Lung (tissue), 13 donors: Measurements from ENCODE around the gene PRRT3. TPM values are rescaled to one million over a fixed set of nuclear protein-coding genes. Genes with fewer than 3 reads are reported as not detected.
A peak's percentile ranks its signal among the peaks of the same experiment; 100 is the strongest.
"Not testable (repeated sequence)": the region's sequence is repeated elsewhere in the genome, so short reads cannot be mapped to it uniquely, and the experiment has no call there.

ENCODE experiments used
- ATAC-seq: fragments of 200-7000 bp; cut with Tn5 transposase; one replicate; pipeline ENCODE4 v1.9.1; 2020; ENCODE audit warnings: moderate number of reproducible peaks; ENCODE audit not compliant: insufficient read depth, low FRiP score
- DNase-seq, 3 donors: peaks; one replicate each; pipeline ENCODE4 v3.0.0-alpha.2; 2013 to 2017
- H3K27ac ChIP-seq, 2 donors: one replicate each; pipeline ENCODE4 v1.5.1; 2013; ENCODE audit warnings: mild to moderate bottlenecking in 2 of 2, moderate library complexity in 2 of 2, control low read depth in 1 of 2, inconsistent platforms in 1 of 2, low read depth in 1 of 2, low read length in 1 of 2
- H3K27me3 ChIP-seq, 3 donors: one replicate each; pipeline ENCODE4 v1.5.1; 2013; ENCODE audit warnings: low read length in 2 of 3; ENCODE audit not compliant: control insufficient read depth in 3 of 3, insufficient read depth in 3 of 3
- H3K36me3 ChIP-seq, 4 donors: one replicate each; pipeline ENCODE4 v1.5.1; 2013; ENCODE audit warnings: low read length in 4 of 4, mild to moderate bottlenecking in 1 of 4, moderate library complexity in 1 of 4; ENCODE audit not compliant: control insufficient read depth in 4 of 4, insufficient read depth in 4 of 4
- H3K4me1 ChIP-seq, 5 donors: one replicate each; pipeline ENCODE4 v1.5.1; 2013; ENCODE audit warnings: low read length in 5 of 5, mild to moderate bottlenecking in 2 of 5, moderate library complexity in 1 of 5; ENCODE audit not compliant: control insufficient read depth in 5 of 5, insufficient read depth in 5 of 5
- H3K4me3 ChIP-seq: one replicate; pipeline ENCODE4 v1.5.1; 2013; ENCODE audit warnings: mild to moderate bottlenecking, control low read depth, moderate library complexity
- H3K9ac ChIP-seq, 2 donors: one replicate each; pipeline ENCODE4 v1.5.1; 2013; ENCODE audit warnings: low read length in 2 of 2, control low read depth in 1 of 2; ENCODE audit not compliant: insufficient read depth in 1 of 2
- H3K9me3 ChIP-seq, 4 donors: one replicate each; pipeline ENCODE4 v1.5.1; 2013; ENCODE audit warnings: low read length in 3 of 4, mild to moderate bottlenecking in 1 of 4, moderate library complexity in 1 of 4; ENCODE audit not compliant: control insufficient read depth in 4 of 4, insufficient read depth in 3 of 4
- WGBS, 2 donors: extraction: QIAGEN DNeasy Blood & Tissue Kit; methylation state at CpG; one replicate each; pipeline ENCODE4 v1.1.7; 2013; 5-methylcytosine and 5-hydroxymethylcytosine counted together
- polyA plus RNA-seq, 2 donors: library from polyadenylated mRNA; stranded (reverse); fragments of 200-250 nt; gene quantifications; one replicate each; pipeline ENCODE4 v1.2.1, GENCODE V29; 2013
- small RNA-seq: library from RNA; depleted of rRNA; stranded (forward); fragments of <200 nt; gene quantifications from one replicate; pipeline ENCODE3, GENCODE V24; 2014; ENCODE audit warnings: low replicate concordance
- total RNA-seq, 2 donors: library from RNA; depleted of rRNA in 1 of 2; stranded (reverse); fragments of >200 nt in 1 of 2; gene quantifications; one replicate each; pipeline ENCODE4 v1.2.1, GENCODE V29; 2014 to 2021
- TF ChIP-seq, protein P1 (sequence below): IDR thresholded peaks from 2 replicates; pipeline ENCODE4 v1.5.1; 2012; ENCODE audit warnings: mild to moderate bottlenecking; ENCODE audit errors: control extremely low read depth, extremely low read depth
- donor health status: control.
- donor health status: control.
- donor health status: Bipolar disorder and iron deficiency.
- donor health status: healthy.
- donor health status: DM: yes; HTN: yes; CAD: no.

Gene PRRT3
- total and polyA plus RNA-seq, 4 donors: 1.1 to 5.2 (median 1.8) TPM

DNA sequence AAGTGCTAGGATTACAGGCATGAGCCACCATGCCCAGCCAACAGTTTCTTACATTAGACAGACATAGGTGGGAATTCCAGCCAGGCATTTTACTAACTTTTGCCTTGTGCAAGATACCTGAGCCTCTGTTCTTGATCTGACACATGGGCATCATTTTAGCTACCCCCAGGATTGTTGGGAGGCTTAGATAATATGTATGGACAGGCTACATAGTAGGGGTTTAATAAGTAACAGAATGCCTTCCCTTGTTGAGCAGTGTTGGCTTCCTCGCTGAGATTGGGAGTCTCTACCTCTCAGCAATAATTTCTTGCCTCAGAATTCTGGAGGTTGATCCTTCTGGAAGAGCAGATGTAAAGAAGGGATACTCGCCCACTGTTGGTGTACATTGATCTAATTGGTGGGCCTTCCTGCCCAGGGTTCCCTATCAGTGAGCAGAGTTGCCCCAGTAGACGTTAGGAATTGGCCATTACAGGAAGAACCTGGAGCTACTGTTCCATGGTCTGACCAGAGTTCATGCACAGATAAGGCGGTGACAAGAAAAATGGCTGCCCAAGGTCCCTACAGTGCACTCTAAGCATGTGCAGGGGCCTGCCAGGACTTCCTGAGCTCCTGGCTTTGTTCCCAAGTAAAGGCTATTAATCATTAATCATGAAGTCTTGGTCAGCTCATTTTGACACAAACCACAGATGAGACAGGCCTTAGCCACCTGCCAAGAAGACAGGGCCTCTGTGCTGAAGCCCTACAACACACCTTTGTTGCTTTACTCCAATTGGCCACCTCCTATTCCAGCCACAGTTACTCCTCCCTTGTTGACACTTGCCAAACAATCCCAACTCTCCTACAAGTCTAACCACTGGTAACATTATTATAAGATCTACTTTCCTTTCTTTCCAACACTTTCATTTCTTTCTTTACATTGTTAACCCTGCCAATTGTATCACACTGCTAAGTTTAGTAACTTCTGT is 54.5 kb downstream of the PRRT3 start:
- Histone ChIP-seq H3K27me3 (no peaks in the 10 kb centered on the region), H3K36me3 (peaks cover 0 to 10% (median 8%) of the 10 kb centered on the region in 4 donors), H3K4me1 (peaks cover 4 to 26% (median 14%) of the 10 kb centered on the region in 5 donors), H3K9ac (peak overlapping the region in 1 of 2 donors; percentile 47), H3K9me3 (no peaks in the 10 kb centered on the region), H3K27ac (peak overlapping the region in 1 of 2 donors; percentile 80), H3K4me3 (no peak overlapping the region)
- peak in 2 of 3 donors; percentile 74 to 86 for DNase-seq
- TF ChIP-seq, protein P1, sequence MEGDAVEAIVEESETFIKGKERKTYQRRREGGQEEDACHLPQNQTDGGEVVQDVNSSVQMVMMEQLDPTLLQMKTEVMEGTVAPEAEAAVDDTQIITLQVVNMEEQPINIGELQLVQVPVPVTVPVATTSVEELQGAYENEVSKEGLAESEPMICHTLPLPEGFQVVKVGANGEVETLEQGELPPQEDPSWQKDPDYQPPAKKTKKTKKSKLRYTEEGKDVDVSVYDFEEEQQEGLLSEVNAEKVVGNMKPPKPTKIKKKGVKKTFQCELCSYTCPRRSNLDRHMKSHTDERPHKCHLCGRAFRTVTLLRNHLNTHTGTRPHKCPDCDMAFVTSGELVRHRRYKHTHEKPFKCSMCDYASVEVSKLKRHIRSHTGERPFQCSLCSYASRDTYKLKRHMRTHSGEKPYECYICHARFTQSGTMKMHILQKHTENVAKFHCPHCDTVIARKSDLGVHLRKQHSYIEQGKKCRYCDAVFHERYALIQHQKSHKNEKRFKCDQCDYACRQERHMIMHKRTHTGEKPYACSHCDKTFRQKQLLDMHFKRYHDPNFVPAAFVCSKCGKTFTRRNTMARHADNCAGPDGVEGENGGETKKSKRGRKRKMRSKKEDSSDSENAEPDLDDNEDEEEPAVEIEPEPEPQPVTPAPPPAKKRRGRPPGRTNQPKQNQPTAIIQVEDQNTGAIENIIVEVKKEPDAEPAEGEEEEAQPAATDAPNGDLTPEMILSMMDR: no peak
- 54 to 66% methylated on average over 4 of the region's 4 CpGs for WGBS, 2 donors
- peak; percentile 60 for ATAC-seq

DNA sequence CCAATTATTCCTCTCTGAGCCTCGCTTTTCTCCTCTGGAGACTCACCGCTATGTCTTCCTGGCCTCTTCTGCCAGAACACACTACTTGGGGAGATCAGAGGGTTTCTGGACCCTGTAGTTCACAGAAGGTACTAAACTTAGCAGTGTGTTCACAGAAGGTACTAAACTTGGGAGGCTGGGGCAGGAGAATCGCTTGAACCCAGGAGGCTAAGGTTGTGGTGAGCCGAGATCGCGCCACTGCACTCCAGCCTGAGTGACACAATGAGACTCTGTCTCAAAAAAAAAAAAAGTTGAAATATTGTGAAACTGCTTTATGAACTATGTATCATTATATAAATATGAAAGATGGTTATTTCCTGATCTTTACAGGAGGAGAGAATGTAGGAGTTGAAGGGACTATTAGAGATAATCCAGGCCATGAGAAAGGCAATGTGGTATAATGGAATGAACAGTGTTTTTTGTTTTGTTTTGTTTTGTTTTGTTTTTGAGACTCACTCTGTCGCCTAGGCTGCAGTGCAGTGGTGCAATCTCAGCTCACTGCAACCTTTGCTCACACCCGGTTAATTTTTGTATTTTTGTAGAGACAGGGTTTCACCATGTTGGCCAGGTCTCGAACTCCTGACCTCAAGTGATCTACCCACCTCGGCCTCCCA is 55.3 kb downstream of the PRRT3 start:
- not testable (repeated sequence) for ATAC-seq, H3K9me3 ChIP-seq, DNase-seq, H3K27me3 ChIP-seq, H3K27ac ChIP-seq, H3K9ac ChIP-seq, H3K4me3 ChIP-seq
- Histone ChIP-seq H3K36me3 (peaks cover 0 to 14% (median 9%) of the 10 kb centered on the region in 4 donors), H3K4me1 (peaks cover 4 to 20% (median 14%) of the 10 kb centered on the region in 5 donors)
- WGBS, 2 donors: 81 to 87% methylated on average over 10 of the region's 10 CpGs

DNA sequence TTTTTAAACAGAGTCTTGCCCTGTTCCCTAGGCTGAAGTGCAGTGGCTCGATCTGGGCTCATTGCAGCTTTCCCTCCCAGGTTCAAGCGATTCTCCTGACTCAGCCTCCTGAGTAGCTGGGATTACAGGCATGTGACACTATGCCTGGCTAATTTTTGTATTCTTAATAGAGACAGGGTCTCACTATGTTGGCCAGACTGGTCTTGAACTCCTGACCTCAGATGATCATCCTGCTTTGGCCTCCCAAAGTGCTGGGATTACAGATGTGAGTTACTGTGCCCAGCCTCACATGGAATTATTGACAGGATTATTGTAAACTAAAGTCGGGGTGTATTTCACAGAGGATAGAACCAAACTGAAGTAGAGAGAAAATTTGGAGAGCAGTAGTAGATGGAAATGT is 56.5 kb downstream of the PRRT3 start:
- H3K27ac ChIP-seq, H3K4me3 ChIP-seq, DNase-seq, H3K9ac ChIP-seq, ATAC-seq, H3K9me3 ChIP-seq, H3K27me3 ChIP-seq: not testable (repeated sequence)
- H3K36me3 ChIP-seq: peaks cover 0 to 14% (median 9%) of the 10 kb centered on the region in 4 donors
- 96 to 100% methylated on average over 3 of the region's 3 CpGs for WGBS, 2 donors
- peaks cover 8 to 25% (median 14%) of the 10 kb centered on the region in 5 donors for H3K4me1 ChIP-seq

Small RNA genes lying within 50 kb of the gene (small RNA-seq; reads per million reads assigned to genes)
- gene CYCSP10 (not detected), gene RNU6-882P (not detected)

Other genes starting within 250 kb of the PRRT3 start
- gene CPNE9, start 248.6 kb downstream of the PRRT3 start, total RNA-seq: under 1 TPM in 1 of 2 donors, not detected in 1; 0.34 TPM
- under 1 TPM; 0.11 to 0.16 TPM for gene CPNE9, start 248.6 kb downstream of the PRRT3 start, polyA plus RNA-seq
- gene BRPF1, start 220.7 kb downstream of the PRRT3 start, total RNA-seq: 10 to 100 TPM; 18.4 to 26.4 TPM
- gene BRPF1, start 220.7 kb downstream of the PRRT3 start, polyA plus RNA-seq: 10 to 100 TPM in 1 of 2 donors, 1 to 10 TPM in 1; 8.3 to 13.7 TPM
- 10 to 100 TPM; 29.3 to 31.2 TPM for gene OGG1, start 202.5 kb downstream of the PRRT3 start, total RNA-seq
- 10 to 100 TPM; 13.2 to 17.3 TPM for gene OGG1, start 202.5 kb downstream of the PRRT3 start, polyA plus RNA-seq
- 10 to 100 TPM; 21.7 to 35.0 TPM for gene CAMK1, start 182.5 kb downstream of the PRRT3 start, total RNA-seq
- gene CAMK1, start 182.5 kb downstream of the PRRT3 start, polyA plus RNA-seq: 10 to 100 TPM; 30.5 to 43.9 TPM
- 10 to 100 TPM; 48.7 to 62.3 TPM for gene TADA3, start 159.9 kb downstream of the PRRT3 start, total RNA-seq
- 10 to 100 TPM; 41.6 to 57.8 TPM for gene TADA3, start 159.9 kb downstream of the PRRT3 start, polyA plus RNA-seq
- 100 to 1,000 TPM in 1 of 2 donors, 10 to 100 TPM in 1; 74.9 to 174 TPM for gene ARPC4, start 159.3 kb downstream of the PRRT3 start, total RNA-seq
- 100 to 1,000 TPM in 1 of 2 donors, 10 to 100 TPM in 1; 85.3 to 239 TPM for gene ARPC4, start 159.3 kb downstream of the PRRT3 start, polyA plus RNA-seq
- 10 to 100 TPM; 40.7 to 82.3 TPM for gene TTLL3, start 142.1 kb downstream of the PRRT3 start, total RNA-seq
- 10 to 100 TPM; 28.4 to 34.2 TPM for gene TTLL3, start 142.1 kb downstream of the PRRT3 start, polyA plus RNA-seq
- 10 to 100 TPM; 16.3 to 34.9 TPM for gene RPUSD3, start 108.4 kb downstream of the PRRT3 start, total RNA-seq
- gene RPUSD3, start 108.4 kb downstream of the PRRT3 start, polyA plus RNA-seq: 10 to 100 TPM; 25.7 to 26.8 TPM
- not detected for gene CIDEC, start 72.2 kb downstream of the PRRT3 start, total RNA-seq
- gene CIDEC, start 72.2 kb downstream of the PRRT3 start, polyA plus RNA-seq: under 1 TPM in 1 of 2 donors, not detected in 1; 0.08 TPM
- gene JAGN1, start 61.8 kb downstream of the PRRT3 start, total RNA-seq: 10 to 100 TPM; 20.7 to 28.7 TPM
- 10 to 100 TPM; 41.0 to 43.7 TPM for gene JAGN1, start 61.8 kb downstream of the PRRT3 start, polyA plus RNA-seq
- 10 to 100 TPM; 11.3 to 22.9 TPM for gene IL17RE, start 49.6 kb downstream of the PRRT3 start, total RNA-seq
- gene IL17RE, start 49.6 kb downstream of the PRRT3 start, polyA plus RNA-seq: 10 to 100 TPM in 1 of 2 donors, 1 to 10 TPM in 1; 7.0 to 26.1 TPM
- 10 to 100 TPM; 31.7 to 35.4 TPM for gene IL17RC, start 35.3 kb downstream of the PRRT3 start, total RNA-seq
- gene IL17RC, start 35.3 kb downstream of the PRRT3 start, polyA plus RNA-seq: 10 to 100 TPM; 20.5 to 39.8 TPM
- 10 to 100 TPM; 37.7 to 60.1 TPM for gene CRELD1, start 18.6 kb downstream of the PRRT3 start, total RNA-seq
- 10 to 100 TPM; 28.0 to 45.7 TPM for gene CRELD1, start 18.6 kb downstream of the PRRT3 start, polyA plus RNA-seq
- 10 to 100 TPM; 64.2 to 82.5 TPM for gene EMC3, start 34.4 kb upstream of the PRRT3 start, total RNA-seq
- 100 to 1,000 TPM in 1 of 2 donors, 10 to 100 TPM in 1; 51.9 to 116 TPM for gene EMC3, start 34.4 kb upstream of the PRRT3 start, polyA plus RNA-seq
- 1 to 10 TPM; 5.8 to 8.6 TPM for gene FANCD2, start 74.0 kb upstream of the PRRT3 start, total RNA-seq
- gene FANCD2, start 74.0 kb upstream of the PRRT3 start, polyA plus RNA-seq: 1 to 10 TPM; 2.9 to 3.0 TPM
- gene FANCD2OS, start 155.8 kb upstream of the PRRT3 start, total RNA-seq: not detected
- gene FANCD2OS, start 155.8 kb upstream of the PRRT3 start, polyA plus RNA-seq: not detected
- 100 to 1,000 TPM; 108 to 112 TPM for gene BRK1, start 163.3 kb upstream of the PRRT3 start, total RNA-seq
- 100 to 1,000 TPM; 136 to 184 TPM for gene BRK1, start 163.3 kb upstream of the PRRT3 start, polyA plus RNA-seq
- 10 to 100 TPM; 31.0 to 66.2 TPM for gene VHL, start 189.4 kb upstream of the PRRT3 start, total RNA-seq
- gene VHL, start 189.4 kb upstream of the PRRT3 start, polyA plus RNA-seq: 10 to 100 TPM; 26.8 to 30.3 TPM
- 10 to 100 TPM in 1 of 2 donors, 1 to 10 TPM in 1; 6.8 to 13.2 TPM for gene IRAK2, start 212.5 kb upstream of the PRRT3 start, total RNA-seq
- gene IRAK2, start 212.5 kb upstream of the PRRT3 start, polyA plus RNA-seq: 10 to 100 TPM in 1 of 2 donors, 1 to 10 TPM in 1; 2.9 to 33.1 TPM